Activated CD4-positive, alpha-beta memory T cell treated with anti-CD3 and anti-CD28 coated beads for 36 hours (primary cell): Measurements from ENCODE around the gene ZNF292. TPM values are rescaled to one million over a fixed set of nuclear protein-coding genes. Genes with fewer than 3 reads are reported as not detected.

Experiments used
- CTCF ChIA-PET: fragments of 350-600 bp; sonication (Branson Sonifier 250); formaldehyde crosslinking; loops from one replicate; lab custom pipeline; 2021; ENCODE audit warnings: antibody characterized with exemption, inconsistent platforms; lab: Charles Lee
- POLR2A ChIA-PET: fragments of 350-600 bp; sonication (Branson Sonifier 250); formaldehyde crosslinking; loops from one replicate; lab custom pipeline; 2021; ENCODE audit warnings: antibody characterized with exemption; lab: Charles Lee
- DNase-seq: peaks from one replicate; pipeline ENCODE4 v3.0.0-alpha.2; 2020
- H3K27ac Mint-ChIP-seq: one replicate; pipeline ENCODE4 v1.8.0; 2021; ENCODE audit warnings: mixed read lengths
- H3K27me3 Mint-ChIP-seq: one replicate; pipeline ENCODE4 v1.8.0; 2021; ENCODE audit warnings: mixed read lengths
- H3K36me3 Mint-ChIP-seq: one replicate; pipeline ENCODE4 v1.8.0; 2021; ENCODE audit warnings: mixed read lengths
- H3K4me1 Mint-ChIP-seq: one replicate; pipeline ENCODE4 v1.8.0; 2021; ENCODE audit warnings: low read depth, mixed read lengths
- H3K4me3 Mint-ChIP-seq: one replicate; pipeline ENCODE4 v1.8.0; 2021; ENCODE audit warnings: mild to moderate bottlenecking, mixed read lengths
- H3K9me3 Mint-ChIP-seq: one replicate; pipeline ENCODE4 v1.8.0; 2021; ENCODE audit warnings: mixed read lengths
- intact Hi-C: fragments of 100-400 bp; cut with micrococcal nuclease; formaldehyde crosslinking; loops from one replicate; pipeline ENCODE4 v1.15.1; 2023
- total RNA-seq, 2 experiments: library from RNA; stranded (reverse); gene quantifications; one replicate each; pipeline ENCODE4 v1.2.3, GENCODE V29; 2021

ZNF292 gene
- total RNA-seq, 2 experiments from 2014 or later, result 51.9 to 52.5 TPM

DNA sequence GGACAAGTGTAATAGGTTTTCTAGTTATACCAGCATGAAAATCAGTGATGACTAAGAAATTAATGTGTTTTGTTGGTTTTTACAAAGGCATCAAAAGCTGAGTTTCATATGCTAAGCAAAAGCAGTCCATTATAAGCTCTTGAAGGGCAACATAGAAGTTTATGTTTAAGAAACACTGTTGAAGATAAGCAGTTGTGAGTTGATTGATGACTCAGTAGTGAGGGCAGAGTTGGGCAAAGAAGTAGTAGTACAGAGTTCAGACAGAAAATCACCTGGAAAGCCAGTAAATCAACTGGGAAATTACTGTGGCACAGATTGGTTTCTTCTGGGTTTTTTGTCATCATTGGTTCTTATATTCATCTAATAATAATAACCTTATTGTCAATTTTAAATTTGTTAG is 89.0 kb downstream of the ZNF292 start:
- no peak overlapping the region for H3K4me3 Mint-ChIP-seq
- no peak overlapping the region for H3K27ac Mint-ChIP-seq
- H3K27me3 Mint-ChIP-seq, result no peaks in the 10 kb centered on the region
- peaks cover 2% of the 10 kb centered on the region for H3K4me1 Mint-ChIP-seq
- H3K36me3 Mint-ChIP-seq, result peaks cover 27% of the 10 kb centered on the region
- no peak for DNase-seq
- POLR2A ChIA-PET, result no interaction called here
- no peaks in the 10 kb centered on the region for H3K9me3 Mint-ChIP-seq
- intact Hi-C loops, result no loop called here
- CTCF ChIA-PET, result interaction anchor here (0.9 kb wide), 1 partner anchor 105 kb away, joined by 5 read pairs; no protein-coding TSS in a partner anchor

DNA sequence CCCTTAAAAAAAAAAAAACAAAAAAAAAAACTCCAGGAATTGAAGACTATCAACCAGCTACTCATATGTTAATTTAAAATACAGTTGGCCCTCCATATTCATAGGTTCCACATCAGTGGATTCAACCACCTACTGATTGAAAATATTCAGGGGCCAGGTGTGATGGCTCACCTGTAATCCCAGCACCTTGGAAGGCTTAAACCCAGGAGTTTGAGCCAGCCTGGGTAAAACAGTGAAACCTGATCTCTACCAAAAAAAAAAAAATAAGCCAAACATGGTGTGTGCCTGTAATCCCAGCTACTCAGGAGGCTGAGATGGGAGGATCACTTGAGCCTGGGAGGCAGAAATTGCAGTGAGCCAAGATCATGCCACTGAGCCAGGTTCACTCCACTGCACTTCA is 94.7 kb downstream of the ZNF292 start:
- Mint-ChIP-seq H3K9me3 (no peaks in the 10 kb centered on the region), H3K36me3 (peaks cover 43% of the 10 kb centered on the region), H3K4me1 (peaks cover 14% of the 10 kb centered on the region), H3K27me3 (no peaks in the 10 kb centered on the region), H3K4me3 (no peak overlapping the region), H3K27ac (no peak overlapping the region)
- intact Hi-C loops, result loop anchor here (5.0 kb wide), 1 partner anchor 93 kb away; the partner anchor contains the start of gene ZNF292
- DNase-seq, result no peak
- ChIA-PET CTCF (no interaction called here), POLR2A (no interaction called here)

DNA sequence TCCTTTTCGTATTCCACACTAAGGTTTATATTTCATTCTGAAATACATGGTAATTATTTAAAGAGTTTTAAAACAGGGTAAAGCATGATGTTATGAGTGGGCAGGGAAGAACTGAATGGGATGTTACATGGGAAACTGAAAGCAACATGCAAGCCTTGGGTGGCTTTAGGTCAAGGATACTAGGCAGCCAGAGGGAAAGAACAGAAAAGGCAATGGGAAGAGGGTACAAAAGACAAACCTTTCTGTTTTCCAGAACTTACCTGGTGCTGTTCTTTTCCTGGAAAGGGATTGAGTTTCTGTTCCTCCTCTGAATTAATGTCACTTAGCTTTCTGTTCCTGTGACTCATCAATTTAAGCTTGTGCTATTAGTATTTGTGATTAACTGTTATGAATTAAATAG is 95.9 kb downstream of the ZNF292 start:
- no peak for DNase-seq
- H3K4me1 Mint-ChIP-seq, result peaks cover 14% of the 10 kb centered on the region
- no peak overlapping the region for H3K4me3 Mint-ChIP-seq
- no peaks in the 10 kb centered on the region for H3K27me3 Mint-ChIP-seq
- POLR2A ChIA-PET, result no interaction called here
- peaks cover 53% of the 10 kb centered on the region for H3K36me3 Mint-ChIP-seq
- no peaks in the 10 kb centered on the region for H3K9me3 Mint-ChIP-seq
- intact Hi-C loops, result loop anchor here (5.0 kb wide), 1 partner anchor 94 kb away; the partner anchor contains the start of gene ZNF292
- H3K27ac Mint-ChIP-seq, result peak overlapping the region; percentile 33
- CTCF ChIA-PET, result interaction anchor here (1.3 kb wide), 1 partner anchor 112 kb away, joined by 3 read pairs; no protein-coding TSS in a partner anchor

DNA sequence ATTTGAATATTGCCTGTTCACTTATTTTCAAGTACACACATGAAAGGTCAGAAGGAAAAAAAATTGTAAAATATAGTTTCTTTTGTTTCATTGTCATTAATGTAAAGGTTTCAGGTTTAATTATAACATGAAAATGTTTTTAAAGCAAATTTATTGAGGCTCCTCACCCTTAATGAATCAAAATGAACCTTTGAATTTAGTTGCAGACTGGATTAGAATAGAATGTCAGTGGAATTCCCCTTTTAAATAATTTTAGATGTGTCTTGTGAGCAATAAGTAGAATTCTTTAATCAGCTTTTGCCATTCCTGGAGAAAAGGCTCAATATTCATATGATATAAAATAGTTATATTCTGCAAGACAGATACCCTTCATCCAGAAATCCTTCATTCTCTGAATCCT is 96.4 kb downstream of the ZNF292 start:
- H3K27me3 Mint-ChIP-seq, result no peaks in the 10 kb centered on the region
- H3K4me1 Mint-ChIP-seq, result peaks cover 14% of the 10 kb centered on the region
- peaks cover 55% of the 10 kb centered on the region for H3K36me3 Mint-ChIP-seq
- H3K4me3 Mint-ChIP-seq, result no peak overlapping the region
- no peak for DNase-seq
- CTCF ChIA-PET, result interaction anchor here (1.3 kb wide), 1 partner anchor 113 kb away, joined by 3 read pairs; no protein-coding TSS in a partner anchor
- H3K9me3 Mint-ChIP-seq, result no peaks in the 10 kb centered on the region
- peak overlapping the region; percentile 33 for H3K27ac Mint-ChIP-seq
- intact Hi-C loops, result loop anchor here (5.0 kb wide), 1 partner anchor 94 kb away; the partner anchor contains the start of gene ZNF292
- POLR2A ChIA-PET, result no interaction called here

DNA sequence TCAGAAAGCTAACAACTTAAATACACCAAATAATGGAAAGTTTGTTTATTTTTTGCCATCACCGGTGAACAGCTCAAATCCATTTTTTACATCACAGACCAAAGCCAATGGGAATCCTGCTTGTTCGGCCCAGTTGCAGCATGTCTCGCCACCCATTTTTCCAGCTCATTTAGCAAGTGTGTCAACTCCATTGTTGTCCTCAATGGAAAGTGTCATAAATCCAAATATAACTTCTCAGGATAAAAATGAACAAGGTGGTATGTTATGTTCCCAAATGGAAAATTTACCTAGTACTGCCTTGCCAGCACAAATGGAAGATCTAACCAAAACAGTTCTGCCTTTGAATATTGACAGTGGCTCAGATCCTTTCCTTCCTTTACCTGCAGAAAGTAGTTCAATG is 101.7 kb downstream of the ZNF292 start:
- Mint-ChIP-seq H3K27me3 (no peaks in the 10 kb centered on the region), H3K36me3 (peaks cover 71% of the 10 kb centered on the region), H3K27ac (no peak overlapping the region), H3K9me3 (peaks cover 10% of the 10 kb centered on the region), H3K4me3 (no peak overlapping the region), H3K4me1 (peaks cover 15% of the 10 kb centered on the region)
- intact Hi-C loops, result no loop called here
- no peak for DNase-seq
- CTCF ChIA-PET, result interaction anchor here (1.0 kb wide), 1 partner anchor 75 kb away, joined by 3 read pairs; no protein-coding TSS in a partner anchor
- POLR2A ChIA-PET, result no interaction called here

DNA sequence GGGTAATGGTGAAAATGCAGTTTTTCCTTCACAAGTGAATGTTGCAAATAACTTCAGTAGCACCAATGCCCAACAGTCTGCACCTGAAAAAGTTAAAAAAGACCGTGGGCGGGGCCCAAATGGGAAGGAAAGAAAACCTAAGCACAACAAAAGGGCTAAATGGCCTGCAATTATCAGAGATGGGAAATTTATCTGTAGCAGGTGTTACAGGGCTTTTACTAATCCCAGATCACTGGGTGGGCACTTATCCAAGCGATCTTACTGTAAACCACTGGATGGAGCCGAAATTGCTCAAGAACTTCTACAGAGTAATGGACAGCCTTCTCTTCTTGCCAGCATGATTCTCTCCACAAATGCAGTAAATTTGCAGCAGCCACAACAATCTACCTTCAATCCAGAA is 102.2 kb downstream of the ZNF292 start:
- Mint-ChIP-seq H3K9me3 (peaks cover 10% of the 10 kb centered on the region), H3K27ac (no peak overlapping the region), H3K4me3 (no peak overlapping the region), H3K36me3 (peaks cover 67% of the 10 kb centered on the region), H3K4me1 (peaks cover 12% of the 10 kb centered on the region), H3K27me3 (no peaks in the 10 kb centered on the region)
- DNase-seq, result no peak
- ChIA-PET POLR2A (no interaction called here), CTCF (interaction anchor here (1.0 kb wide), 1 partner anchor 76 kb away, joined by 3 read pairs; no protein-coding TSS in a partner anchor)
- intact Hi-C loops, result no loop called here

DNA sequence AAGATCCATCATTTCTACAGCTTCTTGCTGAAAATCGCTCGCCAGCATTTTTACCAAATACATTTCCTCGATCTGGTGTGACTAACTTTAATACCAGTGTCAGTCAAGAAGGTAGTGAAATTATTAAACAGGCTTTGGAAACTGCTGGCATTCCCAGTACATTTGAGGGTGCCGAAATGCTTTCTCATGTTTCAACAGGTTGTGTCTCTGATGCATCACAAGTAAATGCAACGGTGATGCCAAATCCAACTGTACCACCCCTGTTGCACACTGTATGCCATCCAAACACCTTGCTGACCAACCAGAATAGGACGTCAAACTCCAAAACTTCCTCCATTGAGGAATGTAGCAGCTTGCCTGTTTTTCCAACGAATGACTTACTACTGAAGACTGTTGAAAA is 102.6 kb downstream of the ZNF292 start:
- Mint-ChIP-seq H3K4me3 (no peak overlapping the region), H3K36me3 (peaks cover 67% of the 10 kb centered on the region), H3K27me3 (no peaks in the 10 kb centered on the region), H3K4me1 (peaks cover 12% of the 10 kb centered on the region), H3K27ac (no peak overlapping the region), H3K9me3 (peaks cover 10% of the 10 kb centered on the region)
- ChIA-PET CTCF (no interaction called here), POLR2A (no interaction called here)
- no peak for DNase-seq
- intact Hi-C loops, result no loop called here

DNA sequence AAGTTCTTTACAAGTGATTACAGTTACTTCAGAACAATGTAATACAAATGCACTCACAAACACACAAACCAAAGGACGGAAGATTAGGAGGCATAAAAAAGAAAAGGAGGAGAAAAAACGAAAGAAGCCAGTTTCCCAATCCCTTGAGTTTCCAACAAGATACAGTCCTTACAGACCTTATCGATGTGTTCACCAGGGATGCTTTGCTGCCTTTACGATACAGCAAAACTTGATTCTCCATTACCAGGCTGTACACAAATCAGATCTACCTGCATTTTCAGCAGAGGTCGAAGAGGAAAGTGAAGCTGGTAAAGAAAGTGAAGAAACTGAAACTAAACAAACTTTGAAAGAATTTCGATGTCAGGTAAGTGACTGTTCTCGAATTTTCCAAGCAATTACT is 104.4 kb downstream of the ZNF292 start:
- no peak for DNase-seq
- Mint-ChIP-seq H3K27ac (no peak overlapping the region), H3K4me1 (peaks cover 12% of the 10 kb centered on the region)

DNA sequence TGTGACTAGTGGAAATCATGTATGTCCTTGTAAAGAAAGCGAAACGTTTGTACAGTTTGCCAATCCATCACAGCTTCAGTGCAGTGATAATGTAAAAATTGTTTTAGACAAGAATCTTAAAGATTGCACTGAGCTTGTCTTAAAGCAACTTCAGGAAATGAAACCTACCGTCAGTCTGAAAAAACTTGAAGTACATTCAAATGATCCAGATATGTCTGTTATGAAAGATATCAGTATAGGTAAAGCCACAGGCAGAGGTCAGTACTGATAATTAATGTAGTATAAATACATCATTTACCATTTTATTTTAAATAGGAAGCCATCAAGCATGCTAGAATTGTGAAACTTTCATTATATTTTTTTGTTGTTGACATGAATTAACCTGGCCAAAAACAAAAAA is 106.2 kb downstream of the ZNF292 start:
- Mint-ChIP-seq H3K27me3 (no peaks in the 10 kb centered on the region), H3K9me3 (peaks cover 10% of the 10 kb centered on the region), H3K4me1 (peaks cover 12% of the 10 kb centered on the region), H3K27ac (no peak overlapping the region), H3K36me3 (peaks cover 39% of the 10 kb centered on the region), H3K4me3 (no peak overlapping the region)
- ChIA-PET CTCF (interaction anchor here (1.4 kb wide), 1 partner anchor 122 kb away, joined by 3 read pairs; no protein-coding TSS in a partner anchor), POLR2A (no interaction called here)
- intact Hi-C loops, result no loop called here
- DNase-seq, result no peak

More for the DNA sequence above, 104.4 kb downstream of the ZNF292 start:
- CTCF ChIA-PET, result no interaction called here
- POLR2A ChIA-PET, result no interaction called here
- H3K4me3 Mint-ChIP-seq, result no peak overlapping the region
- H3K36me3 Mint-ChIP-seq, result peaks cover 55% of the 10 kb centered on the region
- H3K9me3 Mint-ChIP-seq, result peaks cover 10% of the 10 kb centered on the region
- intact Hi-C loops, result no loop called here
- H3K27me3 Mint-ChIP-seq, result no peaks in the 10 kb centered on the region

DNA sequence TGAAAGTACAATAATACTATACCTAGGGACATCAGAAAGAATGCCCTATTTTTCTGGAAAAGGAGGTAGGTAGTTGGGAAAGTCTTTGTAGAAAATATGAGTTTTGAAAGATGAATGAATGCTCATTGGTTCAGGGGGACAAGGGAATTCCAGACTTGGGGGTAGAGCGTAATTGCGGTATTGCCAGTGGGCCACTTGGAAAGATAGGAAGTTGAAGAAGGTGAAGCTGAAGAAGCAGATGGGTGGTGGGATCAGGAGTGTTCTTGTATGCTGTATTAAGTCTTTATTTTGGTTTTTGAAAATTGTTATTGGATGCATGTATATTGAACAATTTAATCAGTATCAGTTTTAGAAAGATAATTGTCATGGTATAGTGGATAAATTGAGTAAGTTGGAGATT is 109.1 kb downstream of the ZNF292 start:
- no peak overlapping the region for H3K27ac Mint-ChIP-seq

DNA sequence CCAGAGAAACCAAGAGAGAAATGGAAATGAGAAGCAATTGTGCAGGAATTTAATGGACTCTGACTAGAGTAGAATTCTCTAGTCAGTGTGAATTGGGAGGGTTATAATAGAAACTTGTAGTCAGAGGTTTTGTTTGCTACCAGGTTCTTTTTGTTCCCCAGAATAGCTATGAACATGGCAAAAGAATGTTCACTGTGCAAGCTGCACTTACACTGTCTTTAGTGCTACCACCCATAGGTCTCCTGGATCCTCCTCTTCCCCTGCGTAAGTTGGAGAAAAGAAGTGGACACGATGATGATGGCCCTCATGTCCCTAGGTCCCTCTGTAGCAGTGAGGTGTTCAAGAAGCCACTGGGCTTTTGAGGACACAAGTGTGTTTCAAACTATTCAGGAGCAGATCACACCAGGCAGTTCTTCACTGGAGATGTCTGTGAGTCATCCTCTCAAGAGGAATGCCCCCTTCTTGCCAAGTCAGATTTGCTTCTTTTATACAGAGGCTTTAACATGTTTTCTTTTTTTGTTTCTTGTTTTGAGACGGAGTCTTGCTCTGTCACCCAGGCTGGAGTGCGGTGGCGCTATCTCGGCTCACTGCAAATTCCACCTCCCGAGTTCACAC is 119.4 kb downstream of the ZNF292 start:
- intact Hi-C loops, result loop anchor here (5.0 kb wide), 1 partner anchor 48 kb away; the partner anchor contains the start of gene SMIM8
- H3K36me3 Mint-ChIP-seq, result no peaks in the 10 kb centered on the region
- no peak for DNase-seq
- peaks cover 8% of the 10 kb centered on the region for H3K4me1 Mint-ChIP-seq
- no peaks in the 10 kb centered on the region for H3K27me3 Mint-ChIP-seq
- H3K9me3 Mint-ChIP-seq, result no peaks in the 10 kb centered on the region
- H3K4me3 Mint-ChIP-seq, result no peak overlapping the region
- ChIA-PET POLR2A (no interaction called here), CTCF (no interaction called here)
- no peak overlapping the region for H3K27ac Mint-ChIP-seq

More for the DNA sequence above, 109.1 kb downstream of the ZNF292 start:
- H3K4me3 Mint-ChIP-seq, result no peak overlapping the region
- H3K4me1 Mint-ChIP-seq, result peaks cover 2% of the 10 kb centered on the region
- ChIA-PET CTCF (no interaction called here), POLR2A (no interaction called here)
- intact Hi-C loops, result no loop called here
- no peaks in the 10 kb centered on the region for H3K27me3 Mint-ChIP-seq
- peaks cover 16% of the 10 kb centered on the region for H3K36me3 Mint-ChIP-seq
- peaks cover 3% of the 10 kb centered on the region for H3K9me3 Mint-ChIP-seq
- no peak for DNase-seq

DNA sequence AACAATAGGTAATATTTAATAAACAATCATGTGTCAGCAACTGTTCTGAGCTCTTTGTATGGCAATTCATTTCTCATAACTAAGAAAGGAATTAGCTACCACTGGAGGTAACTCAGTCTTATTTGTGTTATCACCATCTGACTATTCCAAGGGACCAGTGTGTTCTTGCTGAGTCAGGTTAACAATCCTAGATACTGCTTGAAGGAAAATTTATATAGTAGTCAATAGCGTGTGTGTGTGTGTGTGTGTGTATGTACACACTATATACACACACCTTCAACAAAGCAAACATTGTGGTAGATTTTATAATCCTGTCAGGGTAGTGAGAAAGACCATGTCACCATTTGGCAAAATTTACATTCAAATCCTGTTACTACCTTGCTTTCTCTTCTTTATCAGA is 121.3 kb downstream of the ZNF292 start:
- ChIA-PET POLR2A (no interaction called here), CTCF (interaction anchor here (1.0 to 1.5 kb wide), 3 partner anchors 137 to 198 kb away, joined by 3 to 7 read pairs (median 4); no protein-coding TSS in a partner anchor)
- no peak for DNase-seq
- H3K4me3 Mint-ChIP-seq, result no peak overlapping the region
- intact Hi-C loops, result loop anchor here (5.0 kb wide), 1 partner anchor 46 kb away; the partner anchor contains the start of gene SMIM8
- H3K36me3 Mint-ChIP-seq, result no peaks in the 10 kb centered on the region
- H3K27ac Mint-ChIP-seq, result no peak overlapping the region
- H3K27me3 Mint-ChIP-seq, result no peaks in the 10 kb centered on the region
- peaks cover 9% of the 10 kb centered on the region for H3K4me1 Mint-ChIP-seq
- H3K9me3 Mint-ChIP-seq, result no peaks in the 10 kb centered on the region
